ENCODE data around the gene EXOC6B. TPM values are rescaled to one million over a fixed set of nuclear protein-coding genes. Genes with fewer than 3 reads are reported as not detected.

The EXOC6B gene
- total RNA-seq, 4 donors from 2014 or later, result 14.6 to 49.6 (median 19.3) TPM

DNA sequence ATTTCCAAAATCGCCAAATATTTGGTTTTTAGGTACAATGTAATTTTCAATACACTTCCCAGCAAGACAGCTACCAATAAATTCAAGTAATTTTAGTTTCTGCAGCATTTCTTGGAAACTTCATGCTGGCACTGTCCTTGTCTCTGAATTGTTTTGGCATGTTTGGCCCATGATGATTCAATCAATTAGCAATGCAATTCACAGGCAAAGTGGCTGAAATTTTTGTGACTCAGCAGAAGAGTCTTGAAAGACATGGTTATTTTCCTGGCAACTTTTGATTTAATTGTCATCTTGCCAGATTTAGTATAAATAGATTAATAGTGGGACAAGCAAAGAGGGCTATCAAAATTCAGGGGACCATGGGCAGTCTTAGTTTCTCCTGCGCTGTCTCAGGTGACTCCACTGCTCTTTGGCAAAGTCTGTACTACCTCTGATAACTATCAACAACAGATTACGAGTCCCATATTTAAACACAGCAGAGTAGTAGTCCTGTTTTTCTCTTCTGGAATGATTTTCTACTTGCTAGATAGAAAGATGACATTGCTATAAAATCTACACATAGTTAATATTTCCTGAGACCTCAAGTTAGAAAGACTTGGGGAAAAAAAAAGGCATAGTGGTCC is 589.3 kb downstream of the EXOC6B start:
- TF ChIP-seq POLR2A (IDR thresholded peaks at IDR 0.05), result no peak
- TF ChIP-seq, protein P1, sequence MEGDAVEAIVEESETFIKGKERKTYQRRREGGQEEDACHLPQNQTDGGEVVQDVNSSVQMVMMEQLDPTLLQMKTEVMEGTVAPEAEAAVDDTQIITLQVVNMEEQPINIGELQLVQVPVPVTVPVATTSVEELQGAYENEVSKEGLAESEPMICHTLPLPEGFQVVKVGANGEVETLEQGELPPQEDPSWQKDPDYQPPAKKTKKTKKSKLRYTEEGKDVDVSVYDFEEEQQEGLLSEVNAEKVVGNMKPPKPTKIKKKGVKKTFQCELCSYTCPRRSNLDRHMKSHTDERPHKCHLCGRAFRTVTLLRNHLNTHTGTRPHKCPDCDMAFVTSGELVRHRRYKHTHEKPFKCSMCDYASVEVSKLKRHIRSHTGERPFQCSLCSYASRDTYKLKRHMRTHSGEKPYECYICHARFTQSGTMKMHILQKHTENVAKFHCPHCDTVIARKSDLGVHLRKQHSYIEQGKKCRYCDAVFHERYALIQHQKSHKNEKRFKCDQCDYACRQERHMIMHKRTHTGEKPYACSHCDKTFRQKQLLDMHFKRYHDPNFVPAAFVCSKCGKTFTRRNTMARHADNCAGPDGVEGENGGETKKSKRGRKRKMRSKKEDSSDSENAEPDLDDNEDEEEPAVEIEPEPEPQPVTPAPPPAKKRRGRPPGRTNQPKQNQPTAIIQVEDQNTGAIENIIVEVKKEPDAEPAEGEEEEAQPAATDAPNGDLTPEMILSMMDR (IDR thresholded peaks at IDR 0.05 in 4 of 5, conservative IDR thresholded peaks at IDR 0.05 in 1 of 5), result no peak
- in situ Hi-C loops (cut with MboI; ENCODE audit: low sequenced_read_pairs in 4 of 4) (no loop called here), intact Hi-C loops (cut with DNase I; ENCODE audit: low total_unique reads) (no loop called here)
- Histone ChIP-seq H3K9me3 (no peaks in the 10 kb centered on the region), H3K27ac (no peak overlapping the region), H3K4me3 (no peak overlapping the region), H3K4me1 (peaks cover 9 to 11% of the 10 kb centered on the region in 2 donors), H3K27me3 (no peaks in the 10 kb centered on the region), H3K36me3 (no peaks in the 10 kb centered on the region)
- ATAC-seq (no peak), DNase-seq (no peak)

DNA sequence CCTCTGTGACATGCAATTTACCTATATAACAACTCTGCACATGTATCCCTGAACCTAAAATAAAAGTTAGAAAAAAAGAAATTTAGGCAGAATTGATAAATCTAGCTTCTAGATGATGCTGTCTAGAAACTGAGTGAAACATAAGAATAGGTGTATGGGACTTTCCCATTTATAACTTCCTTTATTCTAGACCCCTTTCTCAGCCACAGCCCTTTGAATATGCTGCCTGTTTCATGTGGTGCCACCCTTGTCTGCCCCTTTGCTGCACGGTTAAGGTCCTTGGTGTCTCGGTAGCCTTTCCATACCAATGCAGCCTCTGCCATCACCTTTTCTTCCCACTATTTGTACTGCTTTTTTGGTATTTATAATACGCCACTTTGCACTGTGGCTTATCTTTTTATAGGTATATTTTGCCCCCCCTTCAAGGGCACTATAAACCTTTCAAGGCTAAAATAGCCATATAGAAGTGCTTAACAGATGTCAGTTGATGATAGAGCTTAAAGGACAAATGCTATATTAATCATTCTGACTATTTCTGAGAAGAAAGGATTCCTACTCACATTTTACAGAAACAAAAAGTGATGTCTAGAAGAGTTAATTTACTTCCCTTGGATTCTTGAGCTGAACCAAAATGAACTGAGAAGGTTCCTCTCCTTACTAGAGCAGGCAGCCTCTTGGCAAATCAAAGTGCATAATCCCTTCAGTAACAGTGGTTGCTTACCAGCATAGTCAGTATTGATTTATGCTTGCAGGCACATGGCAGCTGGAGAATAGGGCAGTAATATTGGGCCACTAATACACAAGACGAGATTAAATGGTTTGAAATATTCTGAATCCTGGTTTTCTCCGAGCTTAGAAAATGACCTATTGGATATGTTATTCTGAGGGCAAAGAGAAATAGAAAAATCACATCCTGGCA is 590.1 kb downstream of the EXOC6B start:
- H3K36me3 ChIP-seq, result no peaks in the 10 kb centered on the region
- H3K4me1 ChIP-seq, result peaks cover 9 to 11% of the 10 kb centered on the region in 2 donors
- intact Hi-C loops (cut with DNase I; ENCODE audit: low total_unique reads), result no loop called here
- ATAC-seq (no peak), DNase-seq (no peak)
- in situ Hi-C loops (cut with MboI; ENCODE audit: low sequenced_read_pairs in 4 of 4), result no loop called here
- H3K27me3 ChIP-seq, result no peaks in the 10 kb centered on the region
- TF ChIP-seq POLR2A (IDR thresholded peaks at IDR 0.05), result no peak
- TF ChIP-seq, protein P1 (IDR thresholded peaks at IDR 0.05 in 4 of 5, conservative IDR thresholded peaks at IDR 0.05 in 1 of 5), result no peak
- H3K4me3 ChIP-seq, result no peak overlapping the region
- H3K27ac ChIP-seq, result no peak overlapping the region
- H3K9me3 ChIP-seq, result no peaks in the 10 kb centered on the region

DNA sequence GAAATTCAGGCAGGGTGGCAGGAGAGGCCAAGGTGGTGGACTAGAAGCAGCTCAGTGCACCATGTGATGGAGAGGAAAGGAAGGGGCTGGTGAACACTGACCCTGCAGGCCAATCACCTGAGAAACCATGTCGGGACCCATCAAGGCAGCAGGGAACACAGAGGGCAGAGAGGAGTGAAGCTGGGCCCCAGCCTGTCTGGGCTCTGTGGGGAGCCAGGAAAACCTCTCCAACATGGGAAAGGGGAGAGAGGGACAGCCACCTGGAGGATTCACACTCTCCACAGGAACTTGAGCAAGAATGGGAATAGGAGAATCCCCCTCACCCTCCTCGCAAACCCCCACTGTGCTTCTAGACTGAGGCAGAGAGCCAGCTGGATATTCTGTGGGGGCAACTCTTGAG is 592.6 kb downstream of the EXOC6B start:
- H3K4me3 ChIP-seq, result no peak overlapping the region
- no peak overlapping the region for H3K27ac ChIP-seq
- H3K4me1 ChIP-seq, result peaks cover 9 to 11% of the 10 kb centered on the region in 2 donors
- H3K27me3 ChIP-seq, result no peaks in the 10 kb centered on the region
- in situ Hi-C loops (cut with MboI; ENCODE audit: low sequenced_read_pairs in 4 of 4) (no loop called here), intact Hi-C loops (cut with DNase I; ENCODE audit: low total_unique reads) (no loop called here)
- no peaks in the 10 kb centered on the region for H3K36me3 ChIP-seq
- H3K9me3 ChIP-seq, result no peaks in the 10 kb centered on the region
- no peak for DNase-seq
- TF ChIP-seq, protein P1 (IDR thresholded peaks at IDR 0.05 in 4 of 5, conservative IDR thresholded peaks at IDR 0.05 in 1 of 5), result no peak
- no peak for TF ChIP-seq POLR2A (IDR thresholded peaks at IDR 0.05)
- ATAC-seq, result no peak

DNA sequence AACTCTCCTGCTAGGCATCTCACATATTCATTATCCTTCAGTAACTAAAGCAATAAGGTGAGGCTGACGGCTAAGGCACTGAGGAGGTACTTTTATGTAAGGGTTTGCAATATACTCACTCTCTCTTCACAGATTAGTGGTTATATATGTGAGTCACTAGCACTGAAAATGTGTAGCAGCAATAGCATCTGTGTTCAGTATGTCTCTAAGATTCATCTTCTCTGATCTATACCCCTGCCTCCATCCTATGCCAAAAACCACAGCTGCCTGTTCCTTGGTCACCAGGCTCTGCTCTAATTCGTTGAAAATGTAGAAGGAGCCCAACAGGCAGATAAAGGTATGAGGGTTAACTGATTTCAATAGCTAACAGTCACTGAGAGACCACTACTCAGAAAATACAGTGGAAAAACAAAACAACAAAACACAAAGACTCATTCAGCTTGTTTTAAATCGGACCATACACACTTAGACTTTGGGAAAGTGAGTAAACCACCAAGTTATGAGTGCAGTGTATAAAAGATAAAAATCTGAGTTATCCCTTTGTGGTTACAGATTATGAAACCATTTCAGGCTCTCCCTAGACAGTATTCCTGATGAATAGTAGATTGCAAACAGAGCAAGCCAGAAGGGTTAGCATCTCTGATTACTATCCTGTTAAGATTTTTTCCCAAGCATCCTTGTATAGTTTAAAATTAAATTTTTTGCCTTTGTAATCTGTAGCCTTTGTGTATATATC is 602.8 kb downstream of the EXOC6B start:
- in situ Hi-C loops (cut with MboI; ENCODE audit: low sequenced_read_pairs in 4 of 4), result no loop called here
- no peak overlapping the region for H3K4me3 ChIP-seq
- H3K27ac ChIP-seq, result no peak overlapping the region
- H3K36me3 ChIP-seq, result no peaks in the 10 kb centered on the region
- H3K4me1 ChIP-seq, result no peaks in the 10 kb centered on the region
- TF ChIP-seq, protein P1 (IDR thresholded peaks at IDR 0.05 in 4 of 5, conservative IDR thresholded peaks at IDR 0.05 in 1 of 5), result no peak
- TF ChIP-seq POLR2A (IDR thresholded peaks at IDR 0.05), result no peak
- H3K27me3 ChIP-seq, result no peaks in the 10 kb centered on the region
- H3K9me3 ChIP-seq, result no peaks in the 10 kb centered on the region
- ATAC-seq (no peak), DNase-seq (no peak)
- intact Hi-C loops (cut with DNase I; ENCODE audit: low total_unique reads), result no loop called here

Measured in gastrocnemius medialis (tissue), 4 donors.